ENCODE measurements around the gene CLDN2.

DNA sequence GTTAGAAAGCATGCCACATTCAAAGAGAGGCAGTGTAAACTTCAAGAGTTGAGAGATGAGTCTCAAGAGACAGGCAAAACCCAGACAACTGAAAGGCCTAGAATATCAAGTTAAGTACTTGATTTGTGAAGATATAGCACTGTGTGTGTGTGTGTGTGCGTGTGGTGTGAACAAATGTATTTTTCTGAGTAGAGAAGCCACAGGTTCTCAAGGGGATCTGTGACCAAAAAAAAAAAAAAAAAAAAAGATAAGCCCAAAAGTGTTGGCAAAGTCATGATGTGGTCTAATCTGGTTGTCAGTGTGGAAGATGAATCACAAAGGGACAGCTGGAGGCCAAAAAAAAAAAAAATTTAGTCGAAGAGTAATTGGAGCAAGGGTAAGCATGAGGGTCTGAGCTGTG is 20.9 kb upstream of the CLDN2 start:
- TF ChIP-seq POLR2A (IDR thresholded peaks at IDR 0.05; ENCODE audit: low read depth, low read length) (no peak), SPI1 (IDR thresholded peaks at IDR 0.05; ENCODE audit: low read depth, low read length) (no peak), TAF1 (IDR thresholded peaks at IDR 0.05; ENCODE audit: low read depth, low read length) (no peak), POLR2AphosphoS5 (IDR thresholded peaks at IDR 0.05; ENCODE audit: low read depth, low read length) (no peak), PAX5 (IDR thresholded peaks at IDR 0.05; ENCODE audit: insufficient read depth, low read length, severe bottlenecking) (no peak)
